Left lung (tissue), 10 donors: Measurements from ENCODE around the gene GCGR. TPM values are rescaled to one million over a fixed set of nuclear protein-coding genes. Genes with fewer than 3 reads are reported as not detected.

Source experiments
- ATAC-seq: fragments of 200-7000 bp; cut with Tn5 transposase; one replicate; pipeline ENCODE4 v1.9.1; 2020; ENCODE audit warnings: moderate library complexity
- DNase-seq, 4 donors: peaks; one replicate each; pipeline ENCODE4 v3.0.0-alpha.2; 2013 to 2020
- H3K27ac ChIP-seq, 2 donors: fragments of 200-600 bp; sonication (generic) in 1 of 2; one replicate each; pipeline versions ENCODE4 v1.5.0 to v1.8.0; 2020 to 2021
- H3K27me3 ChIP-seq, 2 donors: fragments of 200-600 bp; sonication (generic) in 1 of 2; one replicate each; pipeline versions ENCODE4 v1.5.0 to v1.8.0; 2020 to 2021
- H3K36me3 ChIP-seq, 2 donors: fragments of 200-600 bp; sonication (generic) in 1 of 2; one replicate each; pipeline versions ENCODE4 v1.5.0 to v1.8.0; 2020 to 2021
- H3K4me1 ChIP-seq, 2 donors: fragments of 200-600 bp; one replicate each; pipeline ENCODE4 v1.8.0; 2021
- H3K4me3 ChIP-seq, 2 donors: fragments of 200-600 bp; sonication (generic) in 1 of 2; one replicate each; pipeline versions ENCODE4 v1.5.0 to v1.8.0; 2020 to 2021; ENCODE audit warnings: mild to moderate bottlenecking in 1 of 2
- H3K9me3 ChIP-seq, 2 donors: fragments of 200-600 bp; sonication (generic) in 1 of 2; one replicate each; pipeline versions ENCODE4 v1.5.0 to v1.8.0; 2020 to 2021
- CTCF ChIP-seq, 2 donors: fragments of 200-600 bp; sonication (generic) in 1 of 2; IDR thresholded peaks; one replicate each; pipeline versions ENCODE4 v1.5.0 to v1.8.0; 2021; ENCODE audit warnings: antibody characterized with exemption in 2 of 2
- intact Hi-C, 2 donors: fragments of 100-400 bp; cut with DNase I; formaldehyde crosslinking; loops; one replicate each; pipeline versions ENCODE4 v1.11.2 to v1.14.2; 2022
- polyA plus RNA-seq, 6 donors: library from polyadenylated mRNA; unstranded; fragments of 120-200 nt; gene quantifications; one replicate each; pipeline ENCODE4 v1.2.1, GENCODE V29; 2013; ENCODE audit not compliant: insufficient read length in 6 of 6
- total RNA-seq, 2 donors: library from RNA; stranded (reverse); fragmentation: NEBNext Ultra II Directional; extraction: Animal tissue kit (Norgen Biotek cat#: 25700); gene quantifications; one replicate each; pipeline ENCODE4 v1.2.1, GENCODE V29; 2021
- donor health status: DM: no; HTN: yes; CAD: no.
- donor health status: DM: no; HTN: no; CAD: no.

The GCGR gene
- total and polyA plus RNA-seq, 8 donors, result 0.13 to 0.37 (median 0.26) TPM; not detected in 3

- no peak overlapping the region for H3K4me3 ChIP-seq
- H3K27me3 ChIP-seq, result peaks cover 33 to 71% of the 10 kb centered on the region in 2 donors
- H3K9me3 ChIP-seq, result no peaks in the 10 kb centered on the region
- no peak for ATAC-seq
- H3K36me3 ChIP-seq, result no peaks in the 10 kb centered on the region
- no peak for DNase-seq
- H3K4me1 ChIP-seq, result peaks cover 0 to 18% of the 10 kb centered on the region in 2 donors
- no peak for TF ChIP-seq CTCF (IDR thresholded peaks at IDR 0.05)
- H3K27ac ChIP-seq, result no peak overlapping the region
- intact Hi-C loops, result no loop called here
These were observed 2.6 kb upstream of the GCGR start for GRCh38 chr17:81801327-81801726.

GRCh38 chr17:81802048-81802758 lies 1.7 kb upstream of the GCGR start:
- H3K36me3 ChIP-seq, result no peaks in the 10 kb centered on the region
- H3K4me3 ChIP-seq, result no peak overlapping the region
- DNase-seq (no peak), ATAC-seq (no peak)
- TF ChIP-seq CTCF (IDR thresholded peaks at IDR 0.05), result no peak
- no peak overlapping the region for H3K27ac ChIP-seq
- H3K4me1 ChIP-seq, result peaks cover 0 to 18% of the 10 kb centered on the region in 2 donors
- H3K27me3 ChIP-seq, result peaks cover 33 to 79% of the 10 kb centered on the region in 2 donors
- intact Hi-C loops, result no loop called here
- H3K9me3 ChIP-seq, result no peaks in the 10 kb centered on the region

- Histone ChIP-seq H3K36me3 (no peaks in the 10 kb centered on the region), H3K27ac (no peak overlapping the region), H3K27me3 (peaks cover 33 to 88% of the 10 kb centered on the region in 2 donors), H3K4me1 (peaks cover 0 to 18% of the 10 kb centered on the region in 2 donors), H3K9me3 (no peaks in the 10 kb centered on the region), H3K4me3 (no peak overlapping the region)
- TF ChIP-seq CTCF (IDR thresholded peaks at IDR 0.05), result no peak
- ATAC-seq, result no peak
- DNase-seq, result no peak
- intact Hi-C loops, result no loop called here
These were observed 900 bp upstream of the GCGR start for GRCh38 chr17:81802856-81803643.

GRCh38 chr17:81804559-81805399 lies 829 bp downstream of the GCGR start:
- TF ChIP-seq CTCF (IDR thresholded peaks at IDR 0.05), result no peak
- Histone ChIP-seq H3K4me3 (no peak overlapping the region), H3K27ac (no peak overlapping the region), H3K36me3 (no peaks in the 10 kb centered on the region), H3K27me3 (peaks cover 33 to 95% of the 10 kb centered on the region in 2 donors), H3K4me1 (peaks cover 0 to 18% of the 10 kb centered on the region in 2 donors), H3K9me3 (no peaks in the 10 kb centered on the region)
- DNase-seq (no peak), ATAC-seq (peak; percentile 12)
- intact Hi-C loops, result no loop called here
